Skin epidermis (tissue), 12 donors: Measurements from ENCODE around the gene GALNT12.

Source experiments
- H3K27ac ChIP-seq, 21 experiments: fragments of 200-600 bp; sonication (generic) in 11 of 21; one replicate each; pipeline ENCODE4 v1.5.0; 2020; ENCODE audit warnings: mild to moderate bottlenecking in 3 of 21, inconsistent platforms in 2 of 21, moderate library complexity in 2 of 21
- H3K4me3 ChIP-seq, 7 experiments: fragments of 200-600 bp; sonication (generic) in 2 of 7; one replicate each; pipeline ENCODE4 v1.5.0; 2020; ENCODE audit warnings: inconsistent platforms in 2 of 7, mild to moderate bottlenecking in 2 of 7, moderate library complexity in 1 of 7

GALNT12 gene

GRCh38 chr9:98888801-98889421 is 81.4 kb downstream of the GALNT12 start:
- peak overlapping the region in 13 of 21 experiments; percentile 3 to 84 (median 27) for H3K27ac ChIP-seq
- H3K4me3 ChIP-seq, result no peak overlapping the region

- Histone ChIP-seq H3K27ac (peak overlapping the region in 2 of 21 experiments; percentile 2 to 33), H3K4me3 (no peak overlapping the region)
Measured at GRCh38 chr9:98890256-98890655, 82.8 kb downstream of the GALNT12 start.

DNA sequence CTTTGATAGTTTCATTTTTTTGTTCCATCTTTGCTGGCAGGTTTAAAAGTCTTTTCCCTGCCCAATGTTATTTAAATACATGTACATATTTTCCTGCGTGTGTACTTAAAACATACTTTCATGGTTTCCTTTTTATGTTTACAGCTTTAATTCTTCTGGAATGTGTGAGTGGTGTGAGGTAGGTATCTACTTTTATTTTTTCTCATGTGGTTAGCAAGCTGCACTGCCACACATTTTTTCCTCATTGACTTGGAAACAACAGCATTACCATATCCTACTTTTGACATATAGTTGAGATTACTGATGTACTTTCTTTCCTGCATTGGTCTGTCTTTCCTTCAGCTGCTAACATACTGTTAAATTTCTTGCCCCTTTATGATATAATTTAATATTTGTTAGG is 84.8 kb downstream of the GALNT12 start:
- Histone ChIP-seq H3K27ac (no peak overlapping the region), H3K4me3 (no peak overlapping the region)

- H3K27ac ChIP-seq, result no peak overlapping the region
Measured at GRCh38 chr9:98892690-98893089, 85.2 kb downstream of the GALNT12 start.

DNA sequence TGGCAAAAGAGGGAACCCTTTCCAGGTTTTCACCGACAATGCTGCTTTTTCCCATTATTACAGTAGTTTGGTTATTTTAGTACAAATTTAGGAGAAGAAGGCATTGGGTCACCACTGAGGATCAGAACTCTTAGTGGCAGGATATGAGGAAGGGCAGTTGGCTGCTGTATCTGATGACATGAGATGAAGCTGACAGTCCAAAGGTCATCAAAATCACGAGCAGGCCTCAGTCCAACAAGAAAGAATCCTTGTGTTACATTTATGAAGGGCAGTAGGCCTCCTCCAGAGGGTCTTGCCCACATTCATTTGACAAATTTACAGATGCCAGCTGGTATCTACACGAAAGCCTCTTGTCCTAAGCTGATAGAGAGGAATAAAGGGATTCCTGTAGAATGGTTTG is 86.7 kb downstream of the GALNT12 start:
- H3K27ac ChIP-seq, result peak overlapping the region in 2 of 21 experiments; percentile 39 to 60
- H3K4me3 ChIP-seq, result no peak overlapping the region

More at GRCh38 chr9:98892690-98893089, 85.2 kb downstream of the GALNT12 start:
- H3K4me3 ChIP-seq, result no peak overlapping the region

GRCh38 chr9:98894761-98895160 is 87.3 kb downstream of the GALNT12 start:
- Histone ChIP-seq H3K27ac (peak overlapping the region in 3 of 21 experiments; percentile 1 to 60 (median 43)), H3K4me3 (no peak overlapping the region)

DNA sequence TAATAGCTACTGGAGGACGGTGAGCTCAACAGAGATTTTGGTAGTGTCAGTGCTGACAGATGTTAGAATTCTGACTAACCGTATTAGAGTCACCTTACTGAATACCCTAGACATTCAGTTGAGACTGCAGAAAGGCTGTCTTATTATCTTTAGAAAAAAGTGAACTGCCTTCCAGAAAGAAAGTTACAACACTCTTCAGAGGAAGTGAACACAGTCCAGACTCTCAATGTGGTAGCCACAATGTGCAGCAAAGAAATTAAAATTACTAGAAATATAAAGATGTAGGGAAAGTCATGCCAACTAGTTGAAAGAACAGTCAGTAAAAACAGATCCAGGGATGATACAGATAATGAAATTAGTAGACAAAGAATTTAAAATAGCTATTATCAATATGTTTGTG is 89.2 kb downstream of the GALNT12 start:
- H3K4me3 ChIP-seq, result no peak overlapping the region
- H3K27ac ChIP-seq, result no peak overlapping the region

GRCh38 chr9:98897745-98898144 is 90.3 kb downstream of the GALNT12 start:
- Histone ChIP-seq H3K27ac (no peak overlapping the region), H3K4me3 (no peak overlapping the region)

- H3K4me3 ChIP-seq, result no peak overlapping the region
- H3K27ac ChIP-seq, result peak overlapping the region in 2 of 21 experiments; percentile 11 to 14
Measured at GRCh38 chr9:98899408-98900056, 92.1 kb downstream of the GALNT12 start.
